ENCODE measurements around the gene PAK1. TPM values are rescaled to one million over a fixed set of nuclear protein-coding genes. Genes with fewer than 3 reads are reported as not detected.

PAK1 gene
- total RNA-seq, 2 donors from 2014 or later = 12.5 to 15.2 TPM

- no peaks in the 10 kb centered on the region for H3K36me3 ChIP-seq
- peaks cover 0 to 8% of the 10 kb centered on the region in 2 donors for H3K4me1 ChIP-seq
- DNase-seq (ENCODE audit: low spot score) = no peak
- no peaks in the 10 kb centered on the region for H3K9me3 ChIP-seq
- H3K27me3 ChIP-seq = no peaks in the 10 kb centered on the region
- TF ChIP-seq CTCF (IDR thresholded peaks at IDR 0.05) = no peak
- no peak overlapping the region for H3K27ac ChIP-seq
- H3K4me3 ChIP-seq = no peak overlapping the region
Measured at GRCh38 chr11:77410076-77410827, 63.6 kb downstream of the PAK1 start.

- Histone ChIP-seq H3K4me3 (no peak overlapping the region), H3K27me3 (no peaks in the 10 kb centered on the region), H3K36me3 (no peaks in the 10 kb centered on the region), H3K4me1 (peaks cover 0 to 8% of the 10 kb centered on the region in 2 donors), H3K27ac (no peak overlapping the region), H3K9me3 (no peaks in the 10 kb centered on the region)
- TF ChIP-seq CTCF (IDR thresholded peaks at IDR 0.05) = no peak
- no peak for DNase-seq (ENCODE audit: low spot score)
Measured at GRCh38 chr11:77409046-77409445, 64.8 kb downstream of the PAK1 start.

GRCh38 chr11:77407613-77408012 is 66.3 kb downstream of the PAK1 start:
- H3K27ac ChIP-seq = no peak overlapping the region
- DNase-seq (ENCODE audit: low spot score) = no peak
- H3K9me3 ChIP-seq = no peaks in the 10 kb centered on the region
- no peak overlapping the region for H3K4me3 ChIP-seq
- no peaks in the 10 kb centered on the region for H3K36me3 ChIP-seq
- no peaks in the 10 kb centered on the region for H3K27me3 ChIP-seq
- TF ChIP-seq CTCF (IDR thresholded peaks at IDR 0.05) = no peak
- H3K4me1 ChIP-seq = peaks cover 0 to 8% of the 10 kb centered on the region in 2 donors

- no peak overlapping the region for H3K27ac ChIP-seq
- no peaks in the 10 kb centered on the region for H3K27me3 ChIP-seq
- H3K36me3 ChIP-seq = no peaks in the 10 kb centered on the region
- H3K4me1 ChIP-seq = peaks cover 0 to 5% of the 10 kb centered on the region in 2 donors
- H3K4me3 ChIP-seq = no peak overlapping the region
- no peak for TF ChIP-seq CTCF (IDR thresholded peaks at IDR 0.05)
- no peaks in the 10 kb centered on the region for H3K9me3 ChIP-seq
- DNase-seq (ENCODE audit: low spot score) = no peak
Measured at GRCh38 chr11:77406396-77406795, 67.5 kb downstream of the PAK1 start.

- Histone ChIP-seq H3K36me3 (no peaks in the 10 kb centered on the region), H3K4me1 (no peaks in the 10 kb centered on the region), H3K27me3 (no peaks in the 10 kb centered on the region), H3K4me3 (no peak overlapping the region), H3K9me3 (no peaks in the 10 kb centered on the region), H3K27ac (no peak overlapping the region)
- no peak for TF ChIP-seq CTCF (IDR thresholded peaks at IDR 0.05)
- DNase-seq (ENCODE audit: low spot score) = no peak
Measured at GRCh38 chr11:77403211-77403610, 70.7 kb downstream of the PAK1 start.

- no peak overlapping the region for H3K27ac ChIP-seq
Measured at GRCh38 chr11:77402218-77402556, 71.7 kb downstream of the PAK1 start.

More at GRCh38 chr11:77402218-77402556, 71.7 kb downstream of the PAK1 start:
- Histone ChIP-seq H3K36me3 (no peaks in the 10 kb centered on the region), H3K27me3 (no peaks in the 10 kb centered on the region), H3K9me3 (no peaks in the 10 kb centered on the region), H3K4me3 (no peak overlapping the region), H3K4me1 (no peaks in the 10 kb centered on the region)
- no peak for TF ChIP-seq CTCF (IDR thresholded peaks at IDR 0.05)
- DNase-seq (ENCODE audit: low spot score) = no peak

All from right atrium auricular region (tissue), 2 donors.